Measurements from ENCODE around the gene TOB1.

- TF ChIP-seq CTCF (IDR thresholded peaks at IDR 0.05) = no peak
- TF ChIP-seq POLR2A (IDR thresholded peaks at IDR 0.05) = no peak
These were observed 20.7 kb downstream of the TOB1 start for GRCh38 chr17:50845240-50846147.
